Colonic mucosa (tissue), 4 donors: ENCODE results near the gene MYO9B. TPM values are rescaled to one million over a fixed set of nuclear protein-coding genes. Genes with fewer than 3 reads are reported as not detected.

Source experiments
- DNase-seq: peaks from one replicate; pipeline ENCODE4 v3.0.0-alpha.2; 2020
- H3K27ac ChIP-seq: fragments of 200-600 bp; one replicate; pipeline ENCODE4 v1.8.0; 2021
- H3K27me3 ChIP-seq: fragments of 200-600 bp; one replicate; pipeline ENCODE4 v1.8.0; 2021
- H3K36me3 ChIP-seq: fragments of 200-600 bp; one replicate; pipeline ENCODE4 v1.8.0; 2021
- H3K4me1 ChIP-seq: fragments of 200-600 bp; one replicate; pipeline ENCODE4 v1.8.0; 2021; ENCODE audit warnings: mild to moderate bottlenecking
- H3K4me3 ChIP-seq: fragments of 200-600 bp; one replicate; pipeline ENCODE4 v1.8.0; 2021
- H3K9ac ChIP-seq, 2 donors: one replicate each; pipeline ENCODE4 v1.7.0; 2013; ENCODE audit warnings: control low read depth in 2 of 2, low read depth in 2 of 2, low read length in 2 of 2
- H3K9me3 ChIP-seq: fragments of 200-600 bp; one replicate; pipeline ENCODE4 v1.8.0; 2021
- intact Hi-C: fragments of 100-400 bp; cut with DNase I; formaldehyde crosslinking; loops from one replicate; pipeline ENCODE4 v1.14.1; 2022
- total RNA-seq, 2 donors: library from RNA; stranded (reverse); fragmentation: NEBNext Ultra II Directional in 1 of 2; extraction: Animal tissue kit (Norgen Biotek cat#: 25700) in 1 of 2; gene quantifications; one replicate each; pipeline ENCODE4 v1.2.1, GENCODE V29; 2021
- TF ChIP-seq, protein P1 (sequence below): fragments of 200-600 bp; IDR thresholded peaks from one replicate; pipeline ENCODE4 v1.8.0; 2022; ENCODE audit warnings: antibody characterized with exemption, mild to moderate bottlenecking
- donor health status: healthy.
- donor health status: DM: no; HTN: no; CAD: no.
- donor health status: DM: no; HTN: no; CAD: no.

Gene MYO9B
- total RNA-seq, 2 donors from 2014 or later = 56.5 to 89.2 TPM

DNA sequence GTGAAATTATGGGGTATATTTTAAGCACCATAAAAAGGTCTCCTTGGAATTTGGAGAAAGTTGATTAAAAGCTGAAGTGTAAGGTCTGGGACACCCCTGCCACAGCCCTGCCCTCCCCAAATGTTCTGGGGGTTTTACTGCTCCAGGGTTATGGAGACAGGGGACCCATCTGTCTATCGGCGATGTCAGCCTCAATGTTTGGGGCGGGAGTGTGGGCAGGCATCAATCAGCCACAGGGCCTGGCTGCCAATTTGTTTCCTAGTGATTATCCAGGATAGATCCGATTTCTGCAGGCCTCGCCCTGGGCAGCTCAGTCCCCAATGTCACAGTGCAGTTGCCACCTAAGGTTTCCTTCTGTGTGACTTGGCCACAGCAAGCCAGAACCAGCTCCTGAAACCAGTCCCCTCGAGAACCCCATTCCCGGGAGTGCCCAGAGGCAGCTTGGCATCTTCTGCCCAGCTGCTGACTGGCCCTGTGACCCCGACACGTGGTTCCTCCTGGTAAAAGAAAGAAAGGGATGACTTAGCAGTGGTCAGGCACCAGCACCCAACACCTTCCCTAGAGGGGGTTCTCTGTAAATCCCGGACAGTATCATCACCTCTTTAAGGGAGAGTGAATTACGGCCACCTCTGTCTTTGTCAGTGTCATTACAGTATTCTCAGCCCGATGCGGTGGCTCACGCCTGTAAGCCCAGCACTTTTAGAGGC, 41.6 kb downstream of the MYO9B start:
- Histone ChIP-seq H3K4me1 (no peaks in the 10 kb centered on the region), H3K9me3 (no peaks in the 10 kb centered on the region), H3K9ac (no peak overlapping the region), H3K27ac (no peak overlapping the region), H3K36me3 (no peaks in the 10 kb centered on the region), H3K4me3 (no peak overlapping the region), H3K27me3 (no peaks in the 10 kb centered on the region)
- no peak for DNase-seq
- intact Hi-C loops = no loop called here
- TF ChIP-seq, protein P1, sequence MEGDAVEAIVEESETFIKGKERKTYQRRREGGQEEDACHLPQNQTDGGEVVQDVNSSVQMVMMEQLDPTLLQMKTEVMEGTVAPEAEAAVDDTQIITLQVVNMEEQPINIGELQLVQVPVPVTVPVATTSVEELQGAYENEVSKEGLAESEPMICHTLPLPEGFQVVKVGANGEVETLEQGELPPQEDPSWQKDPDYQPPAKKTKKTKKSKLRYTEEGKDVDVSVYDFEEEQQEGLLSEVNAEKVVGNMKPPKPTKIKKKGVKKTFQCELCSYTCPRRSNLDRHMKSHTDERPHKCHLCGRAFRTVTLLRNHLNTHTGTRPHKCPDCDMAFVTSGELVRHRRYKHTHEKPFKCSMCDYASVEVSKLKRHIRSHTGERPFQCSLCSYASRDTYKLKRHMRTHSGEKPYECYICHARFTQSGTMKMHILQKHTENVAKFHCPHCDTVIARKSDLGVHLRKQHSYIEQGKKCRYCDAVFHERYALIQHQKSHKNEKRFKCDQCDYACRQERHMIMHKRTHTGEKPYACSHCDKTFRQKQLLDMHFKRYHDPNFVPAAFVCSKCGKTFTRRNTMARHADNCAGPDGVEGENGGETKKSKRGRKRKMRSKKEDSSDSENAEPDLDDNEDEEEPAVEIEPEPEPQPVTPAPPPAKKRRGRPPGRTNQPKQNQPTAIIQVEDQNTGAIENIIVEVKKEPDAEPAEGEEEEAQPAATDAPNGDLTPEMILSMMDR = no peak

DNA sequence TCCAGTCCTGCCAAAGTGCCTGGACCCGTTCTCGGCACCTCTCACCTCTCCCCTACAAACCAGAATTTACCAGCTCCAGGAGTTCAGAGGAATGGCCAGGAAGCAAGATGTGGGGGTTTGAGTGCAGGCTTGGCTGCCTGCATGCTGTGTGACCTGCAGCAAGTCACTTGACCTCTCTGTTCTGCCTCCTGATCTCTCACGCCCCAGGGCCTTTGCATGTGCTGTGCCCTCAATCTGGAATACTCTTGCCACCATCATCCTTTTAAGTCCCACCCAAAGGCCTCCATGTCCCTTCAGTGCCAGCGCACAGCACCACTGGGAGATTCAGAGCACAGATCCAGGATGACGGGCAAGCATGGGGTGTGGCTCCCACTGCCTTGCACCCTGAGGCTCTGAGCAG, 43.4 kb downstream of the MYO9B start:
- intact Hi-C loops = no loop called here
- H3K27ac ChIP-seq = no peak overlapping the region
- TF ChIP-seq, protein P1 = no peak
- H3K4me3 ChIP-seq = no peak overlapping the region
- H3K27me3 ChIP-seq = no peaks in the 10 kb centered on the region
- no peaks in the 10 kb centered on the region for H3K36me3 ChIP-seq
- H3K9ac ChIP-seq = no peak overlapping the region
- H3K9me3 ChIP-seq = no peaks in the 10 kb centered on the region
- no peak for DNase-seq
- no peaks in the 10 kb centered on the region for H3K4me1 ChIP-seq

DNA sequence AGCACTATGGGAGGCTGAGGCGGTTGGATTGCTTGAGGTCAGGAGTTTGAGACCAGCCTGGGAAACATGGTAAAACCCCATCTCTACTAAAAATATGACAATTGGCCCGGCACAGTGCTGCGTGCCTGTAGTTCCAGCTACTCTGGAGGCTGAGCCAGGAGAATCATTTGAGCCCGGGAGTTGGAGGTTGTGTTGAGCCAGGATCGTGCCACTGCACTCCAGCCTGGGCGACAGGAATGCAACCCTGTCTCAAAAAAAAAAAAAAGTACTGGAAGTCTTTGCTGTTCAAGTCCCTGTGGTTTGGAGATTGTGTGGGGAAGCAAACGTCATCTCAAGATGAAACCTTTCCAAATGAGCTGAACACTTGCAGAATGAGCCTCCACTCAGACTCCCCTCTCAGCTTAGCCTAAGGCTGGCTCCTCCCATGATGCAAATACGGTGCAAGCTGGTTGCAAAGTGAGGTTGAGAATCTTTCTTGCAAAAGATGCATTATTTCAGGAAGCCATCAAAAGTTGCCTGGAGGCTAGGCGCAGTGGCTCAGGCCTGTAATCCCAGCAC, 46.2 kb downstream of the MYO9B start:
- TF ChIP-seq, protein P1 = no peak
- H3K9me3 ChIP-seq = no peaks in the 10 kb centered on the region
- intact Hi-C loops = no loop called here
- H3K27ac ChIP-seq = no peak overlapping the region
- no peaks in the 10 kb centered on the region for H3K27me3 ChIP-seq
- H3K9ac ChIP-seq = no peak overlapping the region
- no peaks in the 10 kb centered on the region for H3K36me3 ChIP-seq
- peaks cover 4% of the 10 kb centered on the region for H3K4me1 ChIP-seq
- H3K4me3 ChIP-seq = no peak overlapping the region
- DNase-seq = no peak

DNA sequence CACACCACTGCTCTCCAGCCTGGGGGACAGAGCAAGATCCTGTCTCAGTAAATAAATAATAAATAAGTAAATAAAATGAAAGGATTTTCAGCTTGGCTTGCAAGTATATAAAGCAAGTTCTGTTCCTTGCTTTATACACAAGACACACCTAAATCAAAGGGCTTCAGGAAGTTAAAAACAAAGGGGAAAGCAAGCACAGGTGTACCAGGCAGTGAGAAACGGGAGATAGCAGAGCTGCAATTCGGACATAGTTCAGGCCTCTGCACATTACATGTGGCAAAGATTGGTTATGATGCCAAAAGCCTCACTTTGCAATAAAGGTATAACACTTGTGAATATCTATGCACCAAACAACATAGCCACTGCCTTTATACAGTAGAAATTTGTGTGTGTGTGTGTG, 47.5 kb downstream of the MYO9B start:
- no peaks in the 10 kb centered on the region for H3K27me3 ChIP-seq
- intact Hi-C loops = no loop called here
- peak overlapping the region in 1 of 2 donors; percentile 12 for H3K9ac ChIP-seq
- H3K4me1 ChIP-seq = peaks cover 4% of the 10 kb centered on the region
- TF ChIP-seq, protein P1 = no peak
- DNase-seq = no peak
- H3K4me3 ChIP-seq = no peak overlapping the region
- no peaks in the 10 kb centered on the region for H3K36me3 ChIP-seq
- no peaks in the 10 kb centered on the region for H3K9me3 ChIP-seq
- H3K27ac ChIP-seq = no peak overlapping the region

DNA sequence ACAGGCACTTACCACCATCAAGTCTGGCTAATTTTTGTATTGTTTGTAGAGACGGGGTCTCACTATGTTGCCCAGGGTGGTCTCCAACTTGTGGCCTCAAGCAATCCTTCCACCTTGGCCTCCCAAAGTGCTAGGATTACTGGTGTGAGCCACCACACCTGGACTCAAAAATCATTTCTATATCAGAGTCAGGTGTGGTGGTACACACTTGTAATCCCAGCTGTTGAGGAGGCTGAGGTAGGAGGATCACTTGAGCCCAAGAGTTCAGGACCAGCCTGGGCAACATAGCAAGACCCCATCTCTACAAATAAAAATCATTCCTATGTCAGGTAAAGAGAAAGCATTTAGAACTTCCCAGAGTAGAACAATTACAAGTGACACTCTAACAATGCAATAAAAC, 48.4 kb downstream of the MYO9B start:
- Histone ChIP-seq H3K36me3 (no peaks in the 10 kb centered on the region), H3K27ac (no peak overlapping the region), H3K4me3 (no peak overlapping the region), H3K9me3 (no peaks in the 10 kb centered on the region), H3K27me3 (no peaks in the 10 kb centered on the region), H3K9ac (no peak overlapping the region), H3K4me1 (peaks cover 4% of the 10 kb centered on the region)
- intact Hi-C loops = no loop called here
- DNase-seq = no peak
- TF ChIP-seq, protein P1 = no peak
